Tongue (tissue), 2 donors: Measurements from ENCODE around the gene PSPC1. TPM values are rescaled to one million over a fixed set of nuclear protein-coding genes. Genes with fewer than 3 reads are reported as not detected.
A peak's percentile ranks its signal among the peaks of the same experiment; 100 is the strongest.
"Not testable (repeated sequence)": the region's sequence is repeated elsewhere in the genome, so short reads cannot be mapped to it uniquely, and the experiment has no call there.

Source experiments
- DNase-seq: peaks from one replicate; pipeline ENCODE4 v3.0.0-alpha.2; 2015
- total RNA-seq: library from RNA; depleted of rRNA; stranded (reverse); fragments of >200 nt; gene quantifications from one replicate; pipeline ENCODE4 v1.2.3, GENCODE V29; 2014

The PSPC1 gene
- total RNA-seq, 1 donor from 2014 or later: 85.4 TPM

DNA sequence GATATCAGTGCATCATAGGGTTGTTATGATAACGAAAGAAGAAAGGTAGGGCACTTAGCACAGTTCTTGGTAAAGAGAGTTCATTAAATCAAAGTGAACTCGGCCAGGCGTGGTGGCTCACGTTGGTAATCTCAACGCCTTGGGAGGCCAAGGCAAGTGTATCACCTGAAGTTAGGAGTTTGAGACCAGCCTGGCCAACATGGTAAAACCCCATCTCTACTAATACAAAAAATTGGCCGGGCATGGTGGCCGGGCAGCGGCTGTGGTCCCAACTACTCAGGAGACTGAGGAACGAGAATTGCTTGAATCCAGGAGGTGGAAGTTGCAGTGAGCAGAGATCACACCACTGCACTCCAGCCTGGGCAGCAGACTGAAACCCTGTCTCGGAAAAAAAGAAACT is 19.1 kb downstream of the PSPC1 start:
- no peak for DNase-seq

DNA sequence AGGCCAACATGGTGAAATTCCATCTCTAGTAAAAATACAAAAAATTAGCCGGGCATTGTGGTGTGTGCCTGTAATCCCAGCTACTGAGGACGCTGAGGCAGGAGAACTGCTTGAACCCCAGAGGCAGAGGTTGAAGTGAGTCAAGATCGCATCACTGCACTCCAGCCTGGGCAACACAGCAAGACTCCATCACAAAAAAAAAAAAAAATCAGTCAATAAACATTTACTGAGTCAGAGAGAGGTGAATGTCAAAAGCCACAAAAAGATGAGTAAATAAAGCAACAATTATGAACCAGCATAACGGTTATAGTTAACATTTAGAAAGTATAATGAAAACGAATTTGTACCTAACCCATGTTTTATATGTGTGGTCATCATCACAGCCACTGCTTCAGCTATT is 23.1 kb downstream of the PSPC1 start:
- no peak for DNase-seq

DNA sequence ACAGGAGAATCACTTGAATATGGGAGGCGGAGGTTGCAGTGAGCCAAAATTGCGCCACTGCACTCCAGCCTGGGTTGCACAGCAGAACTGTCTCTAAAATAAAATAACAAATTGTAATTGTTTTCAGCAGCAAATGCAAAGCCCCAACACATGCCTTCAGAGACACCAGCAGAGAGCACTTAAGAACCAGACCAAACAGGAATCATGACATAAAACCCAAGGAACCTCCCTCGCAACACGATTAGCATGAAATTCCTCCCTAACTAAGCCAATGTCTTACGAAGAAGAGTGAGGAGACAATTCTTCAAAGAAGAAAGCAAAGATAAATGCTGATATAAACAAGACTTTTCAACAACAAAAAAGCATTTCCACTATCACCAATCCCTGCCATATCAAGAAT is 40.1 kb downstream of the PSPC1 start:
- no peak for DNase-seq

DNA sequence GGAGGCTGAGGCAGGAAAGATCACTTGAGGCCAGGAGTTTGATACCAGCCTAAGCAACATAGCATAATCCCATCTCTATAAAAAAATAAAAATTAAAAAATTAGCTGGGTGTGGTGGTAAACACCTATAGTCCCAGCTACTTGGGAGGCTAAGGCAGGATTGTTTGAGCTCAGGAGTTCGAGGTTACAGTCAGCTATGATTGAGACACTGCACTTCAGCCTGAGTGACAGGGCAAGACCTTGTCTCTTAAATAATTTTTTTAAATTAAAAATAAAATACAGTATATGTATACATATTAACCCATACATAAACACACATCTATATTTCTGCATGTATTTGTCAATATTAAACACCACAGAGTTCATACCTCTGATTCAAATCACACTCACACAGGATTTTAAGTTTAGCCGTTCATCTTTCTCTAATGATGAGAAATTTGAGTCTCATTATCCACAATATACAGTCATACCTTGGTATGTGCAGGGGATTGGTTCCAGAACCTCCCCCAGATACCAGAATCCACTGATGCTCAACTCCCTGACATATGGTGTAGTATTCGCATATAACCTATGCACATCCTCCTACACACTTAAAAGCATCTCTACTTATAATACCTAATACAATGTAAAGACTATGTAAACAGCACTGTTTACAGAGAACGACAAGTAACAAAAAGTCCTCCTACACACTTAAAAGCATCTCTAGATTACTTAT is 44.7 kb downstream of the PSPC1 start:
- no peak for DNase-seq

DNA sequence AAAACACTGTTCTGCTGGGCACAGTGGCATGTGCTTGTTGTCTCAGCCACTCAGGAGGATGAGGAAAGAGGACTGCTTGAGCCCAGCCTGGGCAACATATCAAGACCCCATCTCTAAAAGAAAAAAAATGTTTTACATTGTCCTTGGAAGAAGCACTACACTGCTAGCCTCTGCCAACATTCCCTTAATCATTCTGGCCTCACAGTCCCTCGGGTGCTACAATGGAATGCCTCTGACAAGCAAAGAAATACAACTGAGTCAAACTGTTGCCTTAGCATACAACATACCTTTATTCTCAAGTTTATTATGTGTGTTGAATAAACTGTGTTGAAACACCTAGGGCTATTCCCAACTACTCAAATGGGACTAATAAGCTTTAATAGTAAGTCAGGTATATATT is 56.1 kb downstream of the PSPC1 start:
- DNase-seq: no peak

DNA sequence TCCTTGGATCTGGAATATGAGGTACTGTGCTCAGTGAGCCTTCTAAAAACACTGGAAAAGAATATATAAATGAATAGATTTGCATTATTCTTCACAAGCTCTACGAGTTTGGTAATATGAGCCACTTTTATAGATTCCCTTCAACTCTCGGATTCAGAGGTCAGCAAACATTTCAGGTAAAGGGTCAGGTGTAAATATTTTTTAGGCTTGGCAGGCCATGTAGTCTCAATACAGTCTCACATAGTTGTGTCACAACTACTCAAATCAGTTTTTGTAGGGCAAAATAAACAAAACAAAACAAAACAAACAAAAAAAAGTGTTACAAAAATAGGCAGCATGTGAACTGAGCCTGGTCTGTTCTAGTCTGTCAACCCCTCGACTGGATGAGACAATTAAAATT is 57.4 kb downstream of the PSPC1 start:
- no peak for DNase-seq

DNA sequence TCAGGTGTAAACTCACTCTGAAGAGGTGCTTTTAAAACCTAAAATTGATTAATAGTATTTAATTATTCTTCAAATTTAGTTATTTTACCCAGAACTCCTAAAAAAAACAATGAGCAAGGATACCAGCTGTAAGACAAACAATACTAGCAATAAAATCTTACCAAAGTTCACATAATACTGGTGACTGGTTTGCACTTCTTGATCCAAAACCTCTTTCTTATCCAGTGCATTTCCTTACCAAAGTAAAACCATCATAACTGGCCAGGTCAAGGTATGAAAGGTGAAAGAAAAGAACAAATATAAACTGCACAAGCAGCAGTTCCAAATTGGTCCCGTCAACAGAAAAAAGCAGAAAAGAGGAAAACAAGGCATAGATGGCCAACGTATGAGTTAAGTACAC is 62.7 kb downstream of the PSPC1 start:
- no peak for DNase-seq

DNA sequence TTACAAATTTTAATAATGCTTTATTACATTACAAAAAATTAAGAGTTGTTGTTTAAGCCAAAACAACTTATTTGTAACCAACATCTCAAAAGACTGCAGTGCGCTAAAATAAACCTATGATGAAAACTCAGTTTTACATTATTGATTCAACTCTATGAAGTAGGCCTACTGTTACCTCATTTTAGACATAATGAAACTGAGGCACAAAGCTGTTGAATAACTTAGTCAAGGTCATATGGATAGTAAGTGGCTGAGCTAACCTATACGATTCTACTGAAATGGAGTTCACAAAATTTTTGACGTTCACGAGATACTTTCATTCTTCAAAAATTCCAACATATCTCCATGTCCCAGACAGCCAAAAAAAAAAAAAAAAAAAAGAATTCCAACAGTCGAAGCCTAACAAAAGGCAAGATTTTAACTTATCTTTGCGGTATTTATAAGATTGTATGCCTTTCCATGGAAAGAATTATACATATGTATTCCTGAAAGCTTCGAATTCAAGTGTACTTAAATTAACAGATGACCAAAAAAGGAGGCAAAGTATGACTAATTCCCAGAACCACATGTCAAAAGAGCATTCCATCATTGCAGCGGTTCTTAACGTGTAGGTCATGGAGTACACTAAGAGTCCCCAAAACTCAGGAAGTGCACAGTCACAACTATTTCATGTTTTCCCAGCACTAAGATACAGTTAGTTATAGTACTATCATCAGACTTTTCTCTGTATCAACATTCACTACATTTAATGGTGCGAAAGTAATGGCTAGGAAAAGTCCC is 69.4 kb downstream of the PSPC1 start:
- no peak for DNase-seq

DNA sequence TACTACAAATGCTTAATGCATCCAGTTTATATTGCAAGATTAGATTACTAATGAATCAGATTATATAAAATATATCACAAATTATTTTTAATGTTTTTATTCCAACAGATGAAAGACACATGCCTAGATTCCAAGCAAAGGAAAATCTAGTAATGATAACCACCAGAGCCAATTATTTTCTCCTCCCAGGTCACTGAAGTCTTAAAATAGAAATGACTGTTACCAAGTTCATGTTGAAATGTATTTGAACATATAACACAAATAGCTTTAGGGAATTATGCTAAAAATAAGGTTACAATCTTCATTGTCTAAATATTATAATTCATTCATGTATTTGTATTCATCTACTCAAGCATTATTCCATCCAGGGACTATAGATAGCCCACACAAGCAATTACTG is 73.0 kb downstream of the PSPC1 start:
- DNase-seq: not testable (repeated sequence)

DNA sequence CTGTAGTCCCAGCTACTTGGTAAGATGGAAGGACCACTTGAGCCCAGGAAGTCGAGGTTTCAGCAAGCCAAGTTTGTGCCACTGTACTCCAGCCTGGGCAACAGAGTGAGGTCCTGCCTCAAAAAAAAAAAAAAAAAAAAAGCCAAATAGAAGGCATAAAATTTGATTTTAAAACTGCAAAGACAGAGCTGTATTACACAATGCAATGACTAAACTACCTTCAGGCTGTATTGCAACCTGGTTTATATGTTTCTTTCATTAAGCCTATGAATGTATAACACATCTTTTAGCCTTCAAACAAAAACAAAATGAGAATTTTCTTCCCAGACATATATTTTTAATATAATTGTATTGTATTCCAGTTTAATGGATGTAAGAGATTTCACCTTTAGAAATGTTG is 73.7 kb downstream of the PSPC1 start:
- not testable (repeated sequence) for DNase-seq

DNA sequence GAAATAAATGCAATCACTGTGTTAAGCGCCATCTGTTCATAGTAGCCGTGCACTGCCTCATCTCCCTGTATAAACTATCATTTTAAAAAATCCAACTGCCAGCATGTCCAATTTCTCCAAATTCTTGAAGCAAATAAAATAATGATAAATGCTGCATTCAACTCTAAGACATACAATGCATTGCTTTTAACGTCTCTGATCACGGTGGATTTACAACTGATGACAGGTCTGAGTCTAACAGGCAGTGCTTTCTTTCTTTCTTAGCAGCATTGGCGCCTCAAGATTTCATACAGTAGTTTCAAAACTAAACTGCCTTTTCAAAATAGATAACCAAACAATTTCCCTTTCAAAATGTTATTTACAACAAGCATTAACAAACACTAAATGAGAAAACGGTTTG is 78.5 kb downstream of the PSPC1 start:
- DNase-seq: not testable (repeated sequence)

DNA sequence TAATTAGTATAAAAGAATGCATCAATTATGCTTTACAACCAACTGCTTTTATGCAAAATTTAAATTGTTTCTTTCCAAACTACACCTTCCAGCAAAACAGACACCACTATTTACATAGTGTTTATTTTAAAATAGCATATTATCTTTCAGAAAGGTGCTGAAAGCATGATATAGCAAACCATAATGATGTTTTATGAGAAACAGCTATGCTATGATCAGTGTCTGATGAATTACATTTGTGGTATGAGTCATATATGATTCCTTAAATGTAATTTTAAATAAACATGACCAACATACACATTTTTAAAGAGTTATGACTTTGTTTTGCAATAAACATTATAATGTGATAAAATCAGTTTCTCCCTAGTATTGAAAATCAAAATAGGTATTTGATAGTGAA is 81.1 kb downstream of the PSPC1 start:
- not testable (repeated sequence) for DNase-seq

DNA sequence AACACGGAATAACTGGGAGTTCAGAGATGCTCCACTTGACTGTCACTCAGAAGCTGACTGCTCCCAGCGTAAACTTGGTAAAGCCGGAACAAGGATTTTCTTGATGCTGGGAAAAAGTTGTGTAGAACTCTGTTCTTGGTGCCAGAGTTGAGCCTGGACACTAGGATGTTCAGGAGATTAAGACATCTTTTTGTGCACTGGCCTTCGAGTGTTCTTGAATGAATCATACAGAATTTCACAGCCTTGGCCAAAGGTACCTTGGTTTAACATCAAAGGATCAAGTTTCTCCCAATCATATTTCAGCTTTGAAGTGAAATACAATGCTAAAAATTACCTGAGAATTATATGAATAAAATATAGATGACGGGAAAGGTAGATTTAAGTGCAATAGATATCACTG is 81.8 kb downstream of the PSPC1 start:
- not testable (repeated sequence) for DNase-seq

DNA sequence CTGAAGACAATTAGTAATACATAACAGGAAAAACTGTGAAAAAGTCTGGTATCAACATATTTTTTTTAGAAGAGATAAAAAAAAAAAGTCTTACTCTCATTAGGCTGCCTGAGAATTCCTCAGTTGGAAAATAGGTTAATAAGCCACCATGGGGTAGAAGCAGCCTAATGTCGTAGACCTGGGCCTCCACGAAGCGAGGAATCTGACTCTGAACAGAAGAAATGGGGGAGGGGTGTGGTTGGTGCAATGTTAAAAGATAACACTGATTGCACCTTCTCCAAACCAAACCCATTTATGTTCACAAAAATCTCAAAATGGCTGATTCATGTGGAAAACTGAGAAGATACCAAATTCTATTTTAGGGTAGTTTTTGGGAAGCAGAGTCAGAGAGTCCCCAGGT is 86.9 kb downstream of the PSPC1 start:
- no peak for DNase-seq

DNA sequence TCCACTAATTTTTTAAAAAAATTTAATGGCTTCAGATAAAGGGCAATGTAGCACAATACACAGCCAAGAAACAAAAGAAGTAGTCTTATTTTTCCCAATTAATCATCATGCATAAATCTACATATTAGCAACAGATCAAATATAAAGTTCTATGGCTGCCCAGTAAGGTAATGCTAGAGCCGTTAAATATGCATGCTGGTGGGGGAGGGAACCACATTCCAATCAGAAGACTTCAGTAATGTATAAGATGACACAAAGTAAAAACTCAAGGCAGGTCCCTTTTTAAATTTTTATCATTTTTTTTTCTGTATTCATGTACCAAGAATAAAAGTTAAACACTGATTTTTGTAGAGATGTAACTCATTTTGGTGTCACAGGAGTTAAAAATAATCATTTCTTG is 87.3 kb downstream of the PSPC1 start:
- no peak for DNase-seq

DNA sequence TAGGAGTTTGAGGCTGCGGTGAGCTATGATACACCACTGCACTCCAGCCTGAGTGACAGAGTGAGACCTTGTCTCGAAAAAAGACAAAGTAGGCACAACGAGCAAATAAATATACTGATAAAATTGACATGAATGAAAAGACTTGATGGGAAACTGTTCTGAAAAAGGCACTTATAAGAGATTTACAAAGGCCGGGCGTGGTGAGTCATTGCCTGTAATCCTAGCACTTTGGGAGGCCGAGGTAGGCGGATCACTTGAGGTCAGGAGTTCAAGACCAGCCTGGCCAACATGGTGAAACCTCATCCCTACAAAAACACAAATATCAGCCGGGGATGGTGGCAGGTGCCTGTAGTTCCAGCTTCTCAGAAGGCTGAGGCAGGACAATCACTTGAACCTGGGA is 91.3 kb downstream of the PSPC1 start:
- DNase-seq: not testable (repeated sequence)

DNA sequence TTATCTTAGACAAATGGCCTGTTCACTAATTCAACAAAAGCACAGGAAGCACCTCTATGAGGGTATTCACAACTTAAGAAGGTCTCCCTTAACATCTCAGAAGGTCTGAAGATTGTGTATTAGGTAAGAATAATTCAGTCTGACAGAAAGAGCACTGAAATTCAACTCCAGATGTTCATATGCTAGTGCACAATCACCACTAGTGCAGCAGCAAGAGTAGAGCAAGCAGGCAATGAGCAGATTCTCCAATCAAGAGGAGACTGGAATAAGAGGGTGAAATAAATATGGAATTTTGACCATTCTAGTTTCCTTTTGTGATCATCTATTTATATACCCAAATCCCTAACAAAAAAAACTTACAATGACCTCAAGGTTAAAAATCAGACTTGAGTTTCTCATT is 97.3 kb downstream of the PSPC1 start:
- DNase-seq: no peak

DNA sequence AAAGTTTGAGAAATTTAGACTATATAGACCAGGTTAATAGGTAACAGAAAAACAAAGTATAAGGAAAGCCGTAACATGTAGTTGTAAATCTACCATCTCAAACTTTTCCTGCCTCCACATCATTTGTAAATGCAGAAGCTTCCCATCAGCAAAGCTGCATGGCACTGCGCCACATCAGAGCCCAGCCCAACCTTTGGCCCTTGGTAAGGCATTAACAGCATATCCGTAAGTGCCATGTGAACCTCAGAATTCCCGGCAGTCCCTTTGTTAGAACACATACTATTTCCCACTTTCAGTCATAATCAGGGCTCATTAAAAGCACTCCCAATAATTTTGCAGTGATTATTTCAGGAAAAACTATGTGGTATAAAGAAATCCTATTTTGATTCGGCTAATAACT is 97.7 kb downstream of the PSPC1 start:
- DNase-seq: no peak

DNA sequence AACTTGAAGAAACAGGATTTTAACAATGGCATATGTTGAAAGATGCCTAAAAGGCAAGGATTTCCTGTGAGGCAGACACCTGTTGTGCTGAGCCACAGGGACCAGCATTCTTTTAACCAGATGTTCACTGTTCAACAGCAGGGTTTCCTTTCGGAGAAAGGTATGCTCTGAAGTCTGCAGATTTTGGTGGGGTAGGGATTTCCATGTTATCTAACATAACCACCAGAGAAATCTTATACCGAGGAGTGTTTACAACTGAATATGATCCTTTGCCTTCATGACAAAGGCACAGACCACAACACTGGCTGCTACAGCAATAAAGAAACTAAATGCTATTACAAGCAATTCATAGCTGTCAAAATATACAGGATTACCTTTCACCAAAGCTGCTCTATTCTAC is 101.2 kb downstream of the PSPC1 start:
- DNase-seq: peak; percentile 10

DNA sequence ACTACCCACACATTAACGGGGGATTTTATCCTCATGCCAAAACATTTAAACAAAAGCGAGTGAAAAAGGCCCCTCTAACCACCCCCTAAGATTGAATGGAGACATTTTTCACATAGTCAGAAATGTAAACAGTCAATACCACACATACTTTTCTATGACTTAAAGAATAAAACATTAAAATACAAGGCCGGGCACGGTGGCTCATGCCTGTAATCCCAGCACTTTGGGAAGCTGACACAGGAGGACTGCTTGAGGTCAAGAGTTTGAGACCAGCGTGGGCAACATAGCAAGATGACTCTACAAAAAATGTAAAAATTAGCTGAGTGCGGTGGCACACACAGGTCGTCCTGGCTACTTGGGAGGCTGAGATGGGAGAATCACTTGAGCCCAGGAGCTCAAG is 102.0 kb downstream of the PSPC1 start:
- no peak for DNase-seq

DNA sequence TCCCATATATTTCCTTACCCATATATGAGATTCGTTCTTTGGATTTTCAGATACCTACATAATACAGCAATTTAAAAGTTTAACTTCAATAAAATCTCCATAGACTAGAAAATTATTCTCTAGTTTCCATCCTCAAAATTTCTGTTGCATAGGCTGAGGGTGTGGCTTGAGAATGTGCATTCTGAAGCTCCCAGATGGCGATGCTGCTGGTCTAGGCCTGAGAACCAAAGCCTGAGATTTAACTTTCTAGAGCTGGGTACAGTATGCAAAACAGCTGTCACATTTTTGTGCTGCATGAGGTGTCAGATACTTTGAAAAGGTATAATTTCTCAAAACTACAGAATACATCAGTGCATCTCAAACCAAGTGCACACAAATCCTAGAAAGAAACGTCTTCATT is 106.6 kb downstream of the PSPC1 start:
- DNase-seq: no peak

DNA sequence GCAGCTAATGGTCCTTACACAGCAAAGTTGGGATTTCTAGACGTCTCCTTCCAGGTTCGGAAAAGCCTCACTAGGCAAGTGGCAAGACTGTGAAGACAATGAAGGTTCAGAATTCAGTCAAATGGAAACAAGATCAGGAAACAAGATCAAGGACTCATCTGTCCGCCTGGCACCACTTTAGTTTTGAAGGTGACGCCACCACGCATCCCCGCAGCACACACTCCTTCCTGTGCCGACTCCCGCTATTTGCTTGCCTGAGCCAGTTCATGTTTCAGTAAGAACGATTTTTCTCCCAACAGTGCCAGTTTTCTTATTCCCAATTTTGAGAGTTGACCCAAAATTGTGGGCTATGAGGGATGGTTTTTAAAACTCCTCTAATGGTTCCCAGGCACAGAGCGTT is 107.8 kb downstream of the PSPC1 start:
- no peak for DNase-seq

DNA sequence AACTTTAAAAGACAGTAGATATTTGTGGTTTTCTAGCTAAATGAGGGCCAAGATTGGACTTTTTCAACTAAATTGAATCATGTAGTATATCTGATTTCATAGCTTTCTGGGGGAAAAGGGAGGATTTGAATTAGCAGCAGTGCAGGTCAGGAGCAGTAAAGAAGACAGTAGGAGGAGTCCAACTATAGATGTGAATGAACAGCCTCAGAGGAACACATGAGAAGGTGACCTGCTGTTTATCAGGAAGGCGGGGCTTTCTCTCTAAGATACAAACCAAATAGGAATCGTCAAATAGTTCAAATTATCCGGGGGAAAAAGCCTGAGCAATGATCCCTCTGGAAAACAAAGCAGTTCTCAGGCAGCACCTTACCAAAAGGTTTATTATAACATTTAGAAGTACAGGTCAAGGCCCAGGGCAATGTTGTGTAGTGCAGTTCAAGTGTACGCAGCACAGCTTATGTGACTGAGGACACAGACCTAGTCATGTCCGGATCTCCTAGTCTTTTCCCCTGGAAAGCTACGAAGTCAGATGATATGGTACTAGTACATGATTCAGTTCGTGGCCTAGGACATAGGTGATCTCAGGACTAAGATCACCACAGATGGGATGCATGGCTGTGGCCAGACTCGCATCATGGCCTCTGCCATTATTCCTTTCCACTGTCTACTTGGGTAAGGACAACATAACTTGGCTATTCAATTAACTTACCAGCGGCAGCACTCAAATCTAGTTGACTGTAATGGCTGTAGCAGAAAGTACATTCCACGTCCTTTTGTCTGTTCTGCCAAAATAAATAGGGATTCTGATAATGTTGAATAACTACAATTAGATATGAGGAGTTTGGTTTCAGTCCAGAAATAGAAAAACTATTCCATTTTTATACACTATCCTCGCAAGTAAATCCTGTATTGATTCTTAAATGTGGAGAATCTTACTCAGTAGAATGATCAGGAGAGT is 109.0 kb downstream of the PSPC1 start:
- DNase-seq: no peak
